Measurements from ENCODE around the gene CA9.

Gene CA9

DNA sequence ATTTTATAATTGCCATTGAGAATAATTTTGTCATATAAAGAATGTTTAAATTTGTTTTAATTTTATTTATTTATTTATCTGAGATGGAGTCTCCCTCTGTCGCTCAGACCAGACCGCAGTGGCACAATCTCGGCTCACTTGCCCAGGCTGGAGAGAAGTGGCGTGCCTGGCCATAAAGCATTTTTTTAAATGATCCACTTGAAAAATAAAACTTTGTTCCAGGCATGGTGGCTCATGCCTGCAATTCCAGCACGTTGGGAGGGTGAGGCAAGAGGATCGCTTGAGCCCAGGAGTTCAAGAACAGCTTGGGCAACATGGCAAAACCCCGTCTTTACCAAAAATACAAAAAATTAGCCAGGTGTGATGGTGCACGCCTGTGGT, 20.9 kb upstream of the CA9 start:
- DNase-seq: no peak
- H3K27me3 ChIP-seq: no peaks in the 10 kb centered on the region
- H3K4me1 ChIP-seq: no peaks in the 10 kb centered on the region
- no peaks in the 10 kb centered on the region for H3K36me3 ChIP-seq
- TF ChIP-seq, protein P1, sequence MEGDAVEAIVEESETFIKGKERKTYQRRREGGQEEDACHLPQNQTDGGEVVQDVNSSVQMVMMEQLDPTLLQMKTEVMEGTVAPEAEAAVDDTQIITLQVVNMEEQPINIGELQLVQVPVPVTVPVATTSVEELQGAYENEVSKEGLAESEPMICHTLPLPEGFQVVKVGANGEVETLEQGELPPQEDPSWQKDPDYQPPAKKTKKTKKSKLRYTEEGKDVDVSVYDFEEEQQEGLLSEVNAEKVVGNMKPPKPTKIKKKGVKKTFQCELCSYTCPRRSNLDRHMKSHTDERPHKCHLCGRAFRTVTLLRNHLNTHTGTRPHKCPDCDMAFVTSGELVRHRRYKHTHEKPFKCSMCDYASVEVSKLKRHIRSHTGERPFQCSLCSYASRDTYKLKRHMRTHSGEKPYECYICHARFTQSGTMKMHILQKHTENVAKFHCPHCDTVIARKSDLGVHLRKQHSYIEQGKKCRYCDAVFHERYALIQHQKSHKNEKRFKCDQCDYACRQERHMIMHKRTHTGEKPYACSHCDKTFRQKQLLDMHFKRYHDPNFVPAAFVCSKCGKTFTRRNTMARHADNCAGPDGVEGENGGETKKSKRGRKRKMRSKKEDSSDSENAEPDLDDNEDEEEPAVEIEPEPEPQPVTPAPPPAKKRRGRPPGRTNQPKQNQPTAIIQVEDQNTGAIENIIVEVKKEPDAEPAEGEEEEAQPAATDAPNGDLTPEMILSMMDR (IDR thresholded peaks at IDR 0.05; ENCODE audit: low read depth, low read length): no peak
- no peak overlapping the region for H3K4me3 ChIP-seq (ENCODE audit: low read depth, low read length)
- no peaks in the 10 kb centered on the region for H3K9me3 ChIP-seq

DNA sequence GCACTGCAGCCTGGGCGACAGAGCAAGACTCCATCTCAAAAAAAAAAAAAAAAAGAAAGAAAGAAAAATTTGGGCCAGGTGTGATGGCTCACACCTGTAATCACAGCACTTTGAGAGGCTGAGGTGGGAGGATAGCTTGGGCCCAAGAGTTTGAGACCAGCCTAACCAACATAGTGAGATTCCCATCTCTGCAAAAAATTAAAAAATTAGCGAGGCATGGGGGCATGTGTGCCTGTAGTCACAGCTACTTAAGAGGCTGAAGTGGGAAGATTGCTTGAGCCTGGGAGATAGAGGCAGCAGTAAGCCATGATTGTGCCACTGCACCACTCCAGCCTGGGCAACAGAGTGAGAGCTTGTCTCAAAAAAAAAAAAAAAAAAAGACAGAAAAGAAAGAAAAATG, 20.1 kb upstream of the CA9 start:
- H3K9me3 ChIP-seq: no peaks in the 10 kb centered on the region
- TF ChIP-seq, protein P1 (IDR thresholded peaks at IDR 0.05; ENCODE audit: low read depth, low read length): no peak
- no peak overlapping the region for H3K4me3 ChIP-seq (ENCODE audit: low read depth, low read length)
- H3K27me3 ChIP-seq: no peaks in the 10 kb centered on the region
- no peaks in the 10 kb centered on the region for H3K36me3 ChIP-seq
- H3K4me1 ChIP-seq: no peaks in the 10 kb centered on the region
- DNase-seq: no peak

GRCh38 chr9:35656348-35656747, 17.4 kb upstream of the CA9 start:
- no peak overlapping the region for H3K4me3 ChIP-seq (ENCODE audit: low read depth, low read length)
- H3K36me3 ChIP-seq: peaks cover 4% of the 10 kb centered on the region
- no peaks in the 10 kb centered on the region for H3K9me3 ChIP-seq
- H3K27me3 ChIP-seq: no peaks in the 10 kb centered on the region
- 0 out of 2 replicates have a peak, but pooled peaks cover 3% of the 10 kb centered on the region for H3K4me1 ChIP-seq
- TF ChIP-seq, protein P1 (IDR thresholded peaks at IDR 0.05; ENCODE audit: low read depth, low read length): no peak
- no peak for DNase-seq

DNA sequence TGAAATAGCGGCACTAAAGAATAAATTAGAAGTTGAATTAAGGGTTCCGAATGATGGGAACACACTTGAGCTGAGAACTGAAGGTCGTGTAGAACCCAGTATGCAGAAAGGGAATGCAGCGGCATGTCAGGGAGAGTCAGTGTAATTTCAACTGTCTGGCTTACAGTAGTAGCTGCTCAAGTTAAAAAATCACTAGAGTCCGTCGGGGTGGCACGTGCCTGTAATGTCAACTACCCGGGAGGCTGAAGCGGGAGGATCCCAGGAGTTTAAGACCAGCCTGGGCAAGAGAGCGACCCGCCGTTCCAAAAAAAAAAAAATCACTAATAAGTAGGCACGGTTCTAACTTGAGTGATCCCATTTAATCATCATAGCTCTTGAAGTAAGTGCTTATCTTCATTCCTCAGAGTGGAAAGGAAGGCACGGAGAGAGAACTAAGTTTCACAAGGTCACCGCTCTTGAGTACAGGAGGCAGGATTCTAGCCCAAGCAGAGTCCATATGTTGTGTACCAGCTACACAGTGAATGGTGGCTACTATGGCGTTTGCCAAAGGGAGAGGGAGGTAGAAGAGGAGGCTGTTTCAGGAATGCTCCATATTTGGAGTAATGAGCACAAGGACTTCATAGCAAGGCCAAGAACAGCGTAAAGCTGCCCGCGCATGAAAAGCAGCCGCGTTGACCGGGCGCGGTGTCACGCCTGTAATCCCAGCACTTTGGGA, 16.7 kb upstream of the CA9 start:
- Histone ChIP-seq H3K4me1 (0 out of 2 replicates have a peak, but pooled peaks cover 3% of the 10 kb centered on the region), H3K4me3 (ENCODE audit: low read depth, low read length) (peak overlapping the region; percentile 72), H3K27me3 (no peaks in the 10 kb centered on the region), H3K9me3 (no peaks in the 10 kb centered on the region), H3K36me3 (peaks cover 4% of the 10 kb centered on the region)
- no peak for DNase-seq
- TF ChIP-seq, protein P1 (IDR thresholded peaks at IDR 0.05; ENCODE audit: low read depth, low read length): no peak

- H3K4me3 ChIP-seq (ENCODE audit: low read depth, low read length): peak within 1 kb of the TSS; percentile 72
- DNase-seq: peak; percentile 98
- H3K36me3 ChIP-seq: peaks cover 4% of the 10 kb centered on the region
- H3K27me3 ChIP-seq: no peaks in the 10 kb centered on the region
- TF ChIP-seq, protein P1 (IDR thresholded peaks at IDR 0.05; ENCODE audit: low read depth, low read length): no peak
- no peaks in the 10 kb centered on the region for H3K9me3 ChIP-seq
- 0 out of 2 replicates have a peak, but pooled peaks cover 3% of the 10 kb centered on the region for H3K4me1 ChIP-seq
Measured at GRCh38 chr9:35657546-35658136, 16.1 kb upstream of the CA9 start, which contains the start of gene RMRP. Gene RMRP, minus strand, starts transcription at chr9:35658019.
